Measurements from ENCODE around the gene JAG1.
A peak's percentile ranks its signal among the peaks of the same experiment; 100 is the strongest.

Gene JAG1

DNA sequence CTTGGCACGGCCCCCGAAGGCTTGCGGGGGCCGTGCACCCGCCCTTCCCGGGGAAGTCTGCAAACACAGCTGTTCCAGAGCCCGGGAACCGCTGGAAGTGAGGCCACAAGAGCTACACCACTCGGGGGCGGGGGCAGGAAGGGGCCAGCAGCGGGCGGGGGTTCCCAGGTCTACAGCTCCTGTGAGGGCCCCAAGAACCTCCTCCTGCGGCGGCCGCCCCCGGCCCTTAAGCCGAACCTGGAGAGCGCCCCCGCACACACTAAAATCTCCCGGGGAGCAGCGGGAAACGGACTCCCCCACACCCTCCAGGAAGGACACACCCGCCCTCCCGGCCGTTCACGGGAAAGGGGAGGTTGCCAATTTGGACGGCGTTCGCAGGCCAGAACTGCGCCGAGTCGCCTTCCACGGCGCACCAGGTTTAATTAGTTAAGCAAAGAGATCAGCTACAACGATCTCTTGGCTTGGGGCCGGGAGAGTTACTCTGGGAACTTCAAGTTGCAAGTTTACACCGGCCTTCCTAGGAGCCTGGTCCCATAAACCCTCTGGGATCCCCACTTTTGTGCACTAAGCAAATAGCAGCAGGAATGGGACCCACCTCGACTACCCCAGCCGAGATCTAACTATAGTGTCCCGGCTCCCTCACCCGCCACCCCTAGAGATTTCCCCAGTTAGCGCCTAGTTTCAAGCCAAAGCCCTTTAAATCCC, 1.7 kb downstream of the JAG1 start:
- peak overlapping the region; percentile 73; the same call in 1 of the 2 replicates for H3K4me3 ChIP-seq (ENCODE audit: low read length)
- H3K27ac ChIP-seq (ENCODE audit: low read length), result no peak overlapping the region
- H3K9me3 ChIP-seq (ENCODE audit: insufficient read depth, low read length), result no peaks in the 10 kb centered on the region
- peaks cover 36% of the 10 kb centered on the region for H3K27me3 ChIP-seq (ENCODE audit: low read depth, low read length)
- no peaks in the 10 kb centered on the region for H3K79me2 ChIP-seq (ENCODE audit: low read length)
- no peak overlapping the region for H2AFZ ChIP-seq (ENCODE audit: low read depth, low read length)
- H3K4me1 ChIP-seq (ENCODE audit: low read length), result peaks cover 47% of the 10 kb centered on the region
- TF ChIP-seq, protein P1, sequence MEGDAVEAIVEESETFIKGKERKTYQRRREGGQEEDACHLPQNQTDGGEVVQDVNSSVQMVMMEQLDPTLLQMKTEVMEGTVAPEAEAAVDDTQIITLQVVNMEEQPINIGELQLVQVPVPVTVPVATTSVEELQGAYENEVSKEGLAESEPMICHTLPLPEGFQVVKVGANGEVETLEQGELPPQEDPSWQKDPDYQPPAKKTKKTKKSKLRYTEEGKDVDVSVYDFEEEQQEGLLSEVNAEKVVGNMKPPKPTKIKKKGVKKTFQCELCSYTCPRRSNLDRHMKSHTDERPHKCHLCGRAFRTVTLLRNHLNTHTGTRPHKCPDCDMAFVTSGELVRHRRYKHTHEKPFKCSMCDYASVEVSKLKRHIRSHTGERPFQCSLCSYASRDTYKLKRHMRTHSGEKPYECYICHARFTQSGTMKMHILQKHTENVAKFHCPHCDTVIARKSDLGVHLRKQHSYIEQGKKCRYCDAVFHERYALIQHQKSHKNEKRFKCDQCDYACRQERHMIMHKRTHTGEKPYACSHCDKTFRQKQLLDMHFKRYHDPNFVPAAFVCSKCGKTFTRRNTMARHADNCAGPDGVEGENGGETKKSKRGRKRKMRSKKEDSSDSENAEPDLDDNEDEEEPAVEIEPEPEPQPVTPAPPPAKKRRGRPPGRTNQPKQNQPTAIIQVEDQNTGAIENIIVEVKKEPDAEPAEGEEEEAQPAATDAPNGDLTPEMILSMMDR (IDR thresholded peaks at IDR 0.05; ENCODE audit: low read depth, low read length), result no peak
- TF ChIP-seq EZH2phosphoT487 (IDR thresholded peaks at IDR 0.05; ENCODE audit: low read depth), result no peak
- no peak overlapping the region for H3K9ac ChIP-seq (ENCODE audit: low read length)
- H3K4me2 ChIP-seq (ENCODE audit: low read length), result peak overlapping the region; percentile 99
- H3K36me3 ChIP-seq (replicated peaks; ENCODE audit: low read depth, low read length), result no peaks in the 10 kb centered on the region
- no peaks in the 10 kb centered on the region for H4K20me1 ChIP-seq (ENCODE audit: insufficient read depth, low read length)

DNA sequence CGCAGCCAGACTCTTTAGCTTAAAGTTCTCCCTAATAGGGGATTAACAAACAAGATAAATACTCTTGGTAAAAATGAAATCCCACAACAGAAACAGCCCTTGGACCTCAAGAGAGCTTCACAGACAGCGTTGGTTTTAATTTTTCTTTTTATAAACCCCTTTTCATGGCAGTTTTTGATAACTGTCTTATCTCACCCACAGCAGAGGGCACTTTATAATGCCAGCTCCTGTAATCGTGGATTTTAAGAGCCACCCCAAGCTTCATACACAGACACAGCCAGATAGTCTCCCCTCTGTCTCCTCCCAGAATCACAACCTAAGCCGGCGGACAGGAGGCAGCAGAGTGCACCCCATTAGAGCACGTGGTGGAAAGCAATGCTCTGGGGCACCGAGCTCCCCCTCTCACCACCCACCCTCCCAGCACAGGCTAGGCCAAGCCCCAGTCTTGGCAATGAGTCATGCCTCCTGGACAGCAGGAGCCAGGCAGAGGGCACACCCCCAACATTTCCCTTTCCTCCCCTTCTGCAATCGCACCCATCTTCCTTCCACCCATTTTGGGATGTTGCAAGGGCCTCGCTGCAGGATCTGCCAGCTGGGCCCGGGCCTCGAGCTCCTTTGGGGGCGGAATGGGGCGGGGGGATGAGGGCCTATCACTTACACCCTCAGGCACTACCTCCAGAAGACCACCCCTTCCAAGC, 2.4 kb downstream of the JAG1 start:
- H3K4me3 ChIP-seq (ENCODE audit: low read length), result peak overlapping the region; percentile 73
- peaks cover 41% of the 10 kb centered on the region for H3K4me1 ChIP-seq (ENCODE audit: low read length)
- H3K4me2 ChIP-seq (ENCODE audit: low read length), result peak overlapping the region; percentile 99
- H3K79me2 ChIP-seq (ENCODE audit: low read length), result no peaks in the 10 kb centered on the region
- no peak for TF ChIP-seq EZH2phosphoT487 (IDR thresholded peaks at IDR 0.05; ENCODE audit: low read depth)
- TF ChIP-seq, protein P1 (IDR thresholded peaks at IDR 0.05; ENCODE audit: low read depth, low read length), result peak; percentile 56
- peak overlapping the region; percentile 56 for H3K9ac ChIP-seq (ENCODE audit: low read length)
- H3K36me3 ChIP-seq (replicated peaks; ENCODE audit: low read depth, low read length), result no peaks in the 10 kb centered on the region
- H3K27me3 ChIP-seq (ENCODE audit: low read depth, low read length), result peaks cover 37% of the 10 kb centered on the region
- H3K27ac ChIP-seq (ENCODE audit: low read length), result peak overlapping the region; percentile 61
- no peaks in the 10 kb centered on the region for H4K20me1 ChIP-seq (ENCODE audit: insufficient read depth, low read length)
- peak overlapping the region; percentile 36; the same call in 1 of the 2 replicates for H2AFZ ChIP-seq (ENCODE audit: low read depth, low read length)
- no peaks in the 10 kb centered on the region for H3K9me3 ChIP-seq (ENCODE audit: insufficient read depth, low read length)

DNA sequence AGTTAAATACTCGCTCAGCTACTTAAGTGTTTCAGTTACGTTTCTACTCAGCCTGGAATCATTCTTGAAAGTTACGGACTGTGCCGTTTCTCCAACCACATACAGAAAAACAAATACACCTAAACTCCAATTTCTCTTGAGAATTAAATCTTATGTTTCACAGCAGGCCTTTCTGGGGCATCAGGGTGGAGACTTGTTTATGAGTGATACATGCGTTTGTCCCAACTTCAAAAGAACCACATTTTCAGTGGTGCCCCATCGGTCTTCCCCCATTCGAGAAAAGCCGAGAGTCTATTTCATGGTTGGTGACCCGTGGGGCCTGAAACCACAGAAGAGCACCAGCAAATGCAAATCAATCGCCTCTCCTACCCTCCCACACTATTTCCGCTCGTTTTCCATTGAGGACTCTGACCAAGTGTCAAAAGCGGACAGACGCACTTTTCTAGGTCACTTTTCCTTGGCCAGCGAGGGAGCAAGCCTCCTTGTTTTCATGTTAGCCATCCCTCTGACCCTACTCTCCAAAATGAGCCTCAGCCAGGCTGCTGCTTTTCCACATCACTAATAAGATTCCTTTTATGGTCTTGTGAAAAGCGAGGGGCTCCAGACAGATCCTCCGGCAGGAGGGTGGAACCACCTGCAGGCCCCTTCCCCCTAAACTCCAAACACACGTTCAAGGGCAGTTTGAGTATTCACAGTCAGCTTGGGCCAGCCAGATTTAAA, 3.1 kb downstream of the JAG1 start:
- peak overlapping the region; percentile 61 for H3K27ac ChIP-seq (ENCODE audit: low read length)

More for the DNA sequence above, 3.1 kb downstream of the JAG1 start:
- Histone ChIP-seq H3K4me2 (ENCODE audit: low read length) (peak overlapping the region; percentile 99), H3K36me3 (replicated peaks; ENCODE audit: low read depth, low read length) (no peaks in the 10 kb centered on the region), H3K4me1 (ENCODE audit: low read length) (peaks cover 37% of the 10 kb centered on the region), H3K9me3 (ENCODE audit: insufficient read depth, low read length) (no peaks in the 10 kb centered on the region), H3K27me3 (ENCODE audit: low read depth, low read length) (peaks cover 43% of the 10 kb centered on the region), H3K9ac (ENCODE audit: low read length) (peak overlapping the region; percentile 56), H4K20me1 (ENCODE audit: insufficient read depth, low read length) (no peaks in the 10 kb centered on the region), H3K4me3 (ENCODE audit: low read length) (peak overlapping the region; percentile 73), H3K79me2 (ENCODE audit: low read length) (no peaks in the 10 kb centered on the region), H2AFZ (ENCODE audit: low read depth, low read length) (peak overlapping the region; percentile 37)
- TF ChIP-seq, protein P1 (IDR thresholded peaks at IDR 0.05; ENCODE audit: low read depth, low read length), result no peak
- no peak for TF ChIP-seq EZH2phosphoT487 (IDR thresholded peaks at IDR 0.05; ENCODE audit: low read depth)
